GM19467 (cell line): ENCODE data around the gene PBLD.

Experiments used
- ATAC-seq: cut with Tn5 transposase; IDR thresholded peaks from one replicate; pipeline ENCODE4 v1.9.1; 2021; ENCODE audit warnings: mild to moderate bottlenecking, moderate library complexity; ENCODE audit not compliant: unreplicated experiment

Gene PBLD

DNA sequence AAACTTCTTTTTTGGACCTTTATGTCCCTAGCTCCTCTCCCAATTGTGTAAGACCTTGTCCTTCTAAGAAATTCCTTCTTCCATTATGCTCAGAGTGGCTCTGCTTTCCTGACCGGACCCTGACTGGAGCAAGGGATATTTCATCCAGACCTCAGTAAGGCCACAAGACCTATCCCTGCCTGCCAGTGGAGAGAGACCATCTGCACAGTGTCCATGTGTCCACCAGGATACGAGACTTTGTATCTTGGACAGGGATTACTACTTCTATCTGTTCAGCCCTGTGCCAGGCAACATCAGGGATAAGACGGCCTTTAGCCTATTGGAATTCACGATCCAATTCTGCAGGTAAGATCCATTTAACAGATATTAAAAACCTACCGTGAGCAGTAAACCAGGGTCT is 93.7 kb downstream of the PBLD start:
- no peak for ATAC-seq

DNA sequence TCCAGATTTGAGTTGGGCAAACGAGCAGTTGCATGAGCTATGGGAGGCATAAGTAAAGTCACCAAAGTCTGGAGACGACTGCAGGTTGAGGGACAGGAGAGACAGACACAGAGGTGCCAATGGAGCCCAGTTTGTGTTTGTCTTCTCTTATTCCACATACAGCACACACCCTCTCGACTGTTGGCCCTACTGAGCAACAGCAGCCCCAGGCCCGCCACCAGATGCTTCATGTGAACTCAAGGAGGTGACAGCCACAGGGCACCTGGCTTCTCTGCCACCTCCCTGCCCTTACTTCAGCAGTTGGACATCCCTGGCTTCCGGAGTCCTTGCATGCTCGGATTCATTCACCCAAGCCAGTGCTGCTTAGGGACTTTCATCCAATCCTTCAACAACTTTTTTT is 94.4 kb downstream of the PBLD start:
- ATAC-seq, result no peak

DNA sequence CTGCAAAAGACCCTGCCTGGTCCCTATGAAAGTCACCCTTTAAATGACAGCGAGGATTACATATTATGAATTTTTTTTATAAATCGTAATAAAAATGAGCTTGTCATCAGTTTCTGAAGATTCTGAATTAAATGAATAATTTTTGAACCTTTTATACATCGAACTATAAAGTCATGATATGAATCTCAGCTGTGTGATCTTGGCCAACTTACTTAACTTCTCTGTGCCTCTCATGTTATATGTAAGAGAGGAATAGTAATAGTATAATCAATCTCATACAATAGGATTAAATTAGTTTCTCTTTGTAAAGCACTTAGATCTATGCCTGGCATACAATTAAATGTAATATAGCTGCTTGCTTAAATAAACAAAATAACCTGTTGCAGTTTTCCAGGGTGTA is 95.6 kb downstream of the PBLD start:
- ATAC-seq, result no peak

- no peak for ATAC-seq
Observed at GRCh38 chr10:68235581-68235980, 97.1 kb downstream of the PBLD start.

GRCh38 chr10:68235111-68235510 is 97.6 kb downstream of the PBLD start:
- no peak for ATAC-seq

GRCh38 chr10:68233046-68233445 is 99.7 kb downstream of the PBLD start:
- no peak for ATAC-seq
